ENCODE data around the gene GSK3A. TPM values are rescaled to one million over a fixed set of nuclear protein-coding genes. Genes with fewer than 3 reads are reported as not detected.
A peak's percentile ranks its signal among the peaks of the same experiment; 100 is the strongest.

Gene GSK3A
- total RNA-seq, 1 experiment from 2014 or later = 19.0 TPM

GRCh38 chr19:42250666-42251531 lies 8.5 kb upstream of the GSK3A start:
- DNase-seq (ENCODE audit: extremely low read depth, low read depth) = no peak

GRCh38 chr19:42250183-42250665 lies 7.8 kb upstream of the GSK3A start:
- DNase-seq (ENCODE audit: extremely low read depth, low read depth) = no peak

GRCh38 chr19:42249769-42250168 lies 7.4 kb upstream of the GSK3A start:
- no peak for DNase-seq (ENCODE audit: extremely low read depth, low read depth)

GRCh38 chr19:42249149-42249750 lies 6.8 kb upstream of the GSK3A start:
- DNase-seq (ENCODE audit: extremely low read depth, low read depth) = no peak

DNA sequence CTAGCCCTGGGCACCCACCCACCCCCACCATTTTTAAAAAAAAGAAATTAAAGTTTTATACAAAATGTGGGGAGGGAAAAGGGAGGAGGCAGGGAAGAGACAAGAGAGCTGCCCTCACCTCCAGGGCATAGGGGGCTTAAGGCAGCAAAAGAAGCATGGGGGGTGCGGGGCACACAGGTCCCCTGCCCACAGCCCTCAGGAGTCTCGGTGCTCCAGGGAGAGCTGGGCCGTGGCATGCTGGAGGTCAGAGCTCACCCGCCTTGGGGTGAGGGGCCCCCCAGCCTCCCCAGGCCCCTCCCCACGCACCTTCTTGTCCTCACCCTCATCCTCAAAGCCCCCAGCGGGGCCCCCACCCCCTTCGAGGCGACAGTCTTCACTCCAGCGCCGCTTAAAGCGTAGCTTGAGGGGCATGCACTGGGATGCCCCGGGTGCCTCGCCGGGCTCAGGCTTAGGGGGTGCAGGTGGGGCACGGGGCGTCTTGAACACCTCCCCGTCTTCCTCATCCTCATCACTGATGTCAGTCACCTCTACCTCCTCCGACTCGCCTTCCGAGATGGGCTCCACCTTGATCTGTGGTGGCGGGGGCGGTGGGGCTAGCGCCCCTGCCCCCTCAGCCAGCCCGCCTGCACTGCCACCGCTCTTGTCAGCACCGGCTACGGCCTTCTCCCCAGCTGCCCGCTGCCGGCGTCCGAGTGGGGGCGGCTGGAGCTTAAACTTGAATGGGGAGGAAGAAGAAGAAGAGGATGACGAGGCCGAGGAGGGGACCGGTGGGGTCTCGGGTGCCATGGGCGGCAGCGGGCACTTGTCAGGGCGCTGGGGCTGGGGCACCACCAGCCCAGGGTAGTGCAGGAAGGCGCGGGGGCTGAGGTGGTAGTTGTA lies 6.1 kb upstream of the GSK3A start:
- no peak for DNase-seq (ENCODE audit: extremely low read depth, low read depth)

GRCh38 chr19:42247640-42248199 lies 5.3 kb upstream of the GSK3A start:
- DNase-seq (ENCODE audit: extremely low read depth, low read depth) = no peak

- DNase-seq (ENCODE audit: extremely low read depth, low read depth) = no peak
Measured at GRCh38 chr19:42246922-42247639, 4.7 kb upstream of the GSK3A start.

DNA sequence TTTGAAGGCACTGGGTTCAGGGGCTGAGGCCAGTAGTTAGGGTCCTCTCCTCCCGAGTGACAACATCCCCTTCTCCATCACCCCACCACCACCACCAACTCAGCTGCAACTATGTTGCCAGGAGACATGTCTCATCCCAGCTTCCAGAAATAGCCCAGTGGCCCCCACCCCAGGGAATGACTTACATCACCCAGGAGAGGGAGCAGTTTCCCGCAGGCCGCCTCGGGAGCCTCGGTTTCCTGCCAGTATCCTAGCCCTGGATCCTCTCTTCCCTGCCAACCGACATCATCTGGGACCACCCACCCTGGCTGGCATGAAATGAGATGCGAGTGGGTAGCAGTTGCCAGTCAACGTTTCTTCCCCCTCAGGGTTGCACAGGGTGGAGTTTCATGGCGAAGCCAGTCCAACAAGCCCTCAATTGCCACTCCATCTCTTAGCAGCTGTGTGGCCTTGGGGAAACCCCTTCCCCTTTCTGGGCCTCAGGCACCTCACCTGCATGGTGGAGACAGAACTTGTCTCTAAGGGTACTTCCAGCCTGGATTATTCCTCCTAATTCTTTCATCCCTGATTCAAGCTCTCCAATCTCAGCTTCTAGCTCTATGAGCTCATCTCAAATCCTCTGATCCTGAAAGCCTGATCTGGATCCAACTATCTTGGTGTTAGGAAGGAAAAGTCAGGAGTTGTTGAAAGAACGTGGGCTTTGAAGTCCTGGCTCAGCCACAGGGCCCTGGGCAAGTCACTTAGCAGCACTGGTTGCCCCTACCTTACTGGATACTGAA lies 3.9 kb upstream of the GSK3A start:
- DNase-seq (ENCODE audit: extremely low read depth, low read depth) = peak; percentile 43

- no peak for DNase-seq (ENCODE audit: extremely low read depth, low read depth)
Measured at GRCh38 chr19:42245231-42245630, 2.8 kb upstream of the GSK3A start.

- DNase-seq (ENCODE audit: extremely low read depth, low read depth) = peak; percentile 87
Measured at GRCh38 chr19:42244347-42245220, 2.2 kb upstream of the GSK3A start.

DNA sequence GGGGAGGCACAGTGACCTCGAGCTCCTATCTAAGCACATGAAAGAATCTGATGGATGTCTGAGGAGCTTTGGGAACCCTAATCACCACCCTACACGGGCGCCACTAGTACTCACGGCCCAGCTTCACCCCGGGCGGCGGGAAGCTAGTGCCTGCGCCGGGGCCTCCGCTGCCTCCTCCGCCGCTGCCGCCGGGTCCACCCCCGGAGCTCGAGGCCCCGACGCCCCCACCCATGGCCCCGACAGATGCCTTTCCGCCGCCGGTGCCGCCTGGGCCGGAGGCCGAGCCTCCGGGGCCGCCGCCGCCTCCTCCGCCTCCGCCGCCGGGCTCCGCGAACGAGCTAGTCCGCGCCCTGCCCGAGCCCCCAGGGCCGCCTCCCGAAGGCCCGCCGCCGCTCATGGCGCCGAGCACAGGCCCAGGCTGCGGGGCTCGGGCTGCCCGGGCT lies 312 bp downstream of the GSK3A start:
- no peak for DNase-seq (ENCODE audit: extremely low read depth, low read depth)

DNA sequence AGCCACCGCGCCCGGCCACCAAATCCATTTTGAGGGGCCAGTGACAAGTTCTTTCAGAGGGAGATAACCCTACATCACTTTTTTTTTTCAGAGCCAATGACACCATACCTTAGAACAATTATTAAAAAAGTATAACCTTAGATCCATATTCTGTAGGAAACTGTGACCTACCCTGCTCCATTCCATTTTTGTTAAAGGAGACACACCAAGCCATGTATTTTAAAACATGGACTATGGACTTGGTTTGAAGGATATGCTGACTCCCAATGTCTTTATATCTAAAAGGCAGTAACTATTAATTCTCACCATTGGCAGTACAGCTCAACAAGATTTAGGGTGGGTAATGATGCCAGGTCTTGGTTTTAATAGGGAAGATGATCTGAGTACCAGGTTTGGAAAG lies 1.1 kb downstream of the GSK3A start:
- DNase-seq (ENCODE audit: extremely low read depth, low read depth) = no peak

DNA sequence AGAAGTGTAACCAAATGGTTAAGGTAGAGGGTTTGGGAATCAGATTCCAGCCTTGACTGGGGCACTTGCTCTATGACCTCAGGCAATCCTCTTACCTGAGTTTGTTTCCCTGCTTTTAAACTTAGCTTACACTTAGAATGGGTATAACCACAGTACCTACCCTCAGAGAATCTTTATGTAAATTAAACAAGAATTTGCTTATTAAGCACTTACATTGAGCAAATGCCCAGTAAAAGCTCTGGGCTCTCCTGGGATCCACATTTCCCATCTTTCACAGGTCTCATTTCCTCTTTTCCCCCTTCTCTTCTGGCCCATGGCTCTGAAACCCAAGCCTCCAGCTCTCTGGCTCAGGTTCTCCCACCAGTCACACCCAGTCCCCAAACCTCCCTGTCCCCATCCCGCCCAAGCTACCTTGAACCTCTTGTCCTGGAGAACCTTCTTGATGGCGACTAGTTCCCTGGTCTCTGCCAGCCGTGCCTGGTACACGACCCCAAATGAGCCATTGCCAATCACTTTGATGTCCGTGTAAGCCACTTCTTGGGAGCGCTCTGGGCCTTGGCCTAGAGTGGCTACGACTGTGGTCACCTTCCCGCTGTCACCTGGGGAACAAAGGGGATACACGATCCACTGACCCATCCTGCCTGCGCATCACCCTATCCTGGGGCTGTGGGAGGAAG lies 2.7 kb downstream of the GSK3A start:
- DNase-seq (ENCODE audit: extremely low read depth, low read depth) = no peak

DNA sequence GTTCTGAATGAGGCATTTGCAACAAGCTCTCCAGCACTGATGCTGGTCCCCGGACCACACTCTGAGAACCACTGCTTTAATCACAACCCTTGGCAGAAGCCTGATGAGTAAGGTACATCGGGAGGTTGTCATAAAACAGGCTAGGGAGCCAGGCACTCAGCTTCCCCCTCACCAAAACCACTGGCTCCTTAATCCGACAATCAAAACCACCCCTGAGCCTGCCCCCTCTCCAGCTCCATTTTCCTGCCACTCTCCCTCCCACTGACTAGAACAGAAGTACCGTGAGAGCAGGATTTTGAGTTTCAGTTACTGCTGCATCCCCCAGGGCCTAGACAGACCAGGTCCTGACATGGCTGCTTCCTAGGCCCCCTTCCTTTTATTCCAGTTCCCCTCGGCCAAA lies 7.2 kb downstream of the GSK3A start:
- DNase-seq (ENCODE audit: extremely low read depth, low read depth) = no peak

- DNase-seq (ENCODE audit: extremely low read depth, low read depth) = no peak
Measured at GRCh38 chr19:42234364-42234763, 8.0 kb downstream of the GSK3A start.

- no peak for DNase-seq (ENCODE audit: extremely low read depth, low read depth)
Measured at GRCh38 chr19:42233678-42234292, 8.6 kb downstream of the GSK3A start.

DNA sequence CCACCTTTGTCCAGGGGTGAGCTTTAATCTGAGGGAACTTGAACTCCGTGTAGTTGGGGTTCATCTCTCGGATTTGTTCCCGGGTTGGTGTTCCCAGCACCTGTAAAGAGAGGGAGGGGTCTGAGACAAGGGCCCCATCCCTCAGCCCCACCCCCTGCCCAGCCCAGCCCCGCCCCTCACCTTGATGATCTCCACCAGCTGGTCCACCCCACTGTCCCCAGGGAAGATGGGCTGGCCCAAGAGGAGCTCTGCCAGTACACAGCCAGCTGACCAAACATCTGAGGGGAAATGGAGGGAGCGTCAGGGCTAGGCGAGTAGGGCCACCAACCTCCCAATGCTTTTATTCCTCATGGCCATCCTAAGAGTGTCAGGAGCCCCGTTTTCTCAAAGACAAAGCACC lies 9.3 kb downstream of the GSK3A start:
- no peak for DNase-seq (ENCODE audit: extremely low read depth, low read depth)

All from NCI-H460 (cell line).